HEK293T (cell line): Measurements from ENCODE around the gene NUP85.

Experiments used
- CTCF ChIA-PET: fragments of 350-600 bp; formaldehyde crosslinking; extraction: SDS; loops from one replicate; lab custom pipeline; 2021; ENCODE audit warnings: antibody characterized with exemption, inconsistent platforms; lab: Yijun Ruan, JAX
- POLR2A ChIA-PET: fragments of 350-600 bp; formaldehyde crosslinking; extraction: SDS; loops from one replicate; lab custom pipeline; 2020; ENCODE audit warnings: antibody characterized with exemption, inconsistent platforms; lab: Yijun Ruan, JAX
- DNase-seq: peaks from one replicate; pipeline ENCODE4 v3.0.0; 2012; ENCODE audit warnings: mixed read lengths; ENCODE audit errors: extremely low spot score
- ARNT ChIP-seq: fragments of 450-650 bp; IDR thresholded peaks from 2 replicates; pipeline ENCODE4 v1.6.1; 2017; ENCODE audit warnings: mild to moderate bottlenecking
- BHLHE40 ChIP-seq: fragments of 450-650 bp; IDR thresholded peaks from 2 replicates; pipeline ENCODE4 v1.6.1; 2016; ENCODE audit warnings: mild to moderate bottlenecking, moderate library complexity, borderline replicate concordance
- CTBP1 ChIP-seq: fragments of 450-650 bp; IDR thresholded peaks from 2 replicates; pipeline ENCODE4 v1.6.1; 2016; ENCODE audit warnings: borderline replicate concordance
- ELF4 ChIP-seq: fragments of 450-650 bp; IDR thresholded peaks from 2 replicates; pipeline ENCODE4 v1.6.1; 2017; ENCODE audit warnings: antibody characterized with exemption
- FOXA1 ChIP-seq: fragments of 450-650 bp; IDR thresholded peaks from 2 replicates; pipeline ENCODE4 v1.6.1; 2016; ENCODE audit warnings: mild to moderate bottlenecking
- FOXK2 ChIP-seq: fragments of 450-650 bp; IDR thresholded peaks from 2 replicates; pipeline ENCODE4 v1.6.1; 2016; ENCODE audit warnings: mild to moderate bottlenecking
- FOXM1 ChIP-seq: fragments of 450-650 bp; IDR thresholded peaks from 2 replicates; pipeline ENCODE4 v1.6.1; 2017; ENCODE audit warnings: mild to moderate bottlenecking, borderline replicate concordance
- HDGF ChIP-seq: fragments of 450-650 bp; IDR thresholded peaks from 2 replicates; pipeline ENCODE4 v1.6.1; 2017; ENCODE audit warnings: antibody characterized with exemption, borderline replicate concordance
- L3MBTL2 ChIP-seq: fragments of 450-650 bp; conservative IDR thresholded peaks from 2 replicates; pipeline ENCODE4 v1.6.1; 2016; ENCODE audit warnings: mild to moderate bottlenecking
- LEF1 ChIP-seq: fragments of 450-650 bp; IDR thresholded peaks from 2 replicates; pipeline ENCODE4 v1.6.1; 2017; ENCODE audit warnings: mild to moderate bottlenecking, borderline replicate concordance
- NFRKB ChIP-seq: fragments of 450-650 bp; IDR thresholded peaks from 2 replicates; pipeline ENCODE4 v1.6.1; 2016; ENCODE audit warnings: mild to moderate bottlenecking, moderate library complexity
- SP1 ChIP-seq: fragments of 450-650 bp; IDR thresholded peaks from 2 replicates; pipeline ENCODE4 v1.6.1; 2017
- SUZ12 ChIP-seq: fragments of 450-650 bp; IDR thresholded peaks from 2 replicates; pipeline ENCODE4 v1.6.1; 2016; ENCODE audit warnings: mild to moderate bottlenecking
- TARDBP ChIP-seq: fragments of 450-650 bp; IDR thresholded peaks from 2 replicates; pipeline ENCODE4 v1.6.1; 2016
- ZNF384 ChIP-seq: fragments of 450-650 bp; IDR thresholded peaks from 2 replicates; pipeline ENCODE4 v1.6.1; 2016
- TF ChIP-seq, protein P1 (sequence below): fragments of 450-650 bp; IDR thresholded peaks from 2 replicates; pipeline ENCODE4 v1.6.1; 2016

NUP85 gene

GRCh38 chr17:75227729-75228128 lies 22.2 kb downstream of the NUP85 start:
- TF ChIP-seq ZNF384, result no peak
- TF ChIP-seq ARNT, result no peak
- TF ChIP-seq FOXA1, result no peak
- TF ChIP-seq SUZ12, result no peak
- TF ChIP-seq TARDBP, result no peak
- no peak for TF ChIP-seq HDGF
- TF ChIP-seq L3MBTL2, result no peak
- TF ChIP-seq, protein P1, sequence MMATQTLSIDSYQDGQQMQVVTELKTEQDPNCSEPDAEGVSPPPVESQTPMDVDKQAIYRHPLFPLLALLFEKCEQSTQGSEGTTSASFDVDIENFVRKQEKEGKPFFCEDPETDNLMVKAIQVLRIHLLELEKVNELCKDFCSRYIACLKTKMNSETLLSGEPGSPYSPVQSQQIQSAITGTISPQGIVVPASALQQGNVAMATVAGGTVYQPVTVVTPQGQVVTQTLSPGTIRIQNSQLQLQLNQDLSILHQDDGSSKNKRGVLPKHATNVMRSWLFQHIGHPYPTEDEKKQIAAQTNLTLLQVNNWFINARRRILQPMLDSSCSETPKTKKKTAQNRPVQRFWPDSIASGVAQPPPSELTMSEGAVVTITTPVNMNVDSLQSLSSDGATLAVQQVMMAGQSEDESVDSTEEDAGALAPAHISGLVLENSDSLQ, result no peak
- TF ChIP-seq FOXM1, result no peak
- no peak for TF ChIP-seq BHLHE40
- TF ChIP-seq NFRKB, result no peak
- TF ChIP-seq SP1, result no peak
- TF ChIP-seq FOXK2, result no peak
- no peak for TF ChIP-seq ELF4
- TF ChIP-seq CTBP1, result no peak
- no peak for TF ChIP-seq LEF1
- ChIA-PET POLR2A (interaction anchor here (1.8 kb wide), 1 partner anchor 22 kb away, joined by 6 read pairs; the partner anchor contains the start of gene NUP85), CTCF (interaction anchor here (3.0 kb wide), 1 partner anchor 12 kb away, joined by 21 read pairs; no protein-coding TSS in a partner anchor)
- no peak for DNase-seq

DNA sequence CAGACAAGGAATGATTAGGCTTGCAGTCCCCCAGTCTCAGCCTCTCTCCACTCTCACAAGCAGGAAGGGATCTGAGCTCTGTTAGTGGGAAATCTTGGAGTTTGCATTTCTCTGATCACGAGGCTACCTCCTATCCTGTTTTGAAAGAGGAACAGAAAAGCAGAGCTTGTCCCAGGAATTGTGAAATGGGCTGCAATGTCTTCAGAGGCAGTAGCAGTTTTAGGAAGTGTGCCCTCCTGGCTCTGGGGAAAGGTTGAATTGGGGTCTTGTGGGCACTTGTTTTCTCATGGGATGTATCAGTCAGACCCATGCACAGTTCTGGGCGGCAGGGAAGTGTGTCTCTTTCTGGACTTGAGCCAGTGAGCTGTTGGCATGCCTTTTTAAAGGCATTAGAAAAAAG lies 22.8 kb downstream of the NUP85 start:
- POLR2A ChIA-PET, result interaction anchor here (1.3 to 1.8 kb wide), 2 partner anchors 10 to 23 kb away, joined by 4 to 6 read pairs; partner anchors contain the start of gene NUP85
- TF ChIP-seq ZNF384 (no peak), FOXK2 (no peak), NFRKB (no peak), TARDBP (no peak), ELF4 (no peak), L3MBTL2 (no peak), SUZ12 (no peak), FOXM1 (no peak), LEF1 (no peak), SP1 (no peak), HDGF (no peak)
- TF ChIP-seq, protein P1, result no peak
- no peak for DNase-seq
- CTCF ChIA-PET, result interaction anchor here (1.4 to 3.0 kb wide), 2 partner anchors 11 to 114 kb away, joined by 4 to 21 read pairs; no protein-coding TSS in a partner anchor

DNA sequence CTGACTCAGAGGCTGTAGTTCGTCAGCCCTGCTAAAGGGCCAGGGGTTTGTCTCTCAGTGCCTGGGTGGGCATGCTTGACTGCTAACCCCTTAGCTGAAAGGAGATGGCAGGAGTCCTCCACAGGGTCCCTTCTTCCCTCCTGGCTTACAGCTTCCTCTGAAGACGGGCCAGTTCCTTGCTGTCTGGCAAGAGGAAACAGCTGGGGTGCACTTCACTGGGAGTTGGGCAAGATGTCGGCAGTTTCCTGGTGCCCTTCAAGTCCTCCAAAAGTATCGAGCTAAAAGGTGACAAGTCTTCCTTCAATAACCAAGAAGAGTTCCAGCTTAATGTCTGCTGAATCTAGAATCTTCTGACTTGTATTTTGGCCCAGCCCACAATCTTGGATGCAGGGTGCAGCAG lies 23.4 kb downstream of the NUP85 start:
- ChIA-PET CTCF (interaction anchor here (0.6 to 3.0 kb wide), 4 partner anchors 11 to 115 kb away, joined by 3 to 21 read pairs (median 4); no protein-coding TSS in a partner anchor), POLR2A (interaction anchor here (0.9 to 1.8 kb wide), 3 partner anchors 10 to 33 kb away, joined by 3 to 6 read pairs (median 4); partner anchors contain the start of genes GGA3, MRPS7 and NUP85)
- TF ChIP-seq CTBP1, result no peak
- no peak for TF ChIP-seq FOXM1
- TF ChIP-seq ARNT, result no peak
- no peak for TF ChIP-seq HDGF
- no peak for TF ChIP-seq SP1
- TF ChIP-seq FOXA1, result no peak
- TF ChIP-seq, protein P1, result no peak
- TF ChIP-seq BHLHE40, result no peak
- no peak for TF ChIP-seq TARDBP
- TF ChIP-seq LEF1, result no peak
- TF ChIP-seq ELF4, result no peak
- no peak for TF ChIP-seq NFRKB
- TF ChIP-seq FOXK2, result no peak
- no peak for TF ChIP-seq ZNF384
- no peak for TF ChIP-seq SUZ12
- DNase-seq, result no peak

- ChIA-PET CTCF (no interaction called here), POLR2A (interaction anchor here (1.2 to 2.2 kb wide), 2 partner anchors 25 to 58 kb away, joined by 3 to 9 read pairs; partner anchors contain the start of genes NUP85 and SLC25A19)
- no peak for TF ChIP-seq LEF1
- no peak for TF ChIP-seq HDGF
- TF ChIP-seq FOXM1, result no peak
- no peak for TF ChIP-seq L3MBTL2
- TF ChIP-seq, protein P1, result no peak
- TF ChIP-seq CTBP1, result no peak
- TF ChIP-seq FOXA1, result no peak
- no peak for TF ChIP-seq NFRKB
- no peak for TF ChIP-seq SUZ12
- no peak for TF ChIP-seq ELF4
- no peak for TF ChIP-seq BHLHE40
- TF ChIP-seq FOXK2, result no peak
- no peak for TF ChIP-seq TARDBP
- TF ChIP-seq ARNT, result no peak
- no peak for TF ChIP-seq ZNF384
- no peak for TF ChIP-seq SP1
- no peak for DNase-seq
Measured at GRCh38 chr17:75231071-75231470, 25.6 kb downstream of the NUP85 start.

DNA sequence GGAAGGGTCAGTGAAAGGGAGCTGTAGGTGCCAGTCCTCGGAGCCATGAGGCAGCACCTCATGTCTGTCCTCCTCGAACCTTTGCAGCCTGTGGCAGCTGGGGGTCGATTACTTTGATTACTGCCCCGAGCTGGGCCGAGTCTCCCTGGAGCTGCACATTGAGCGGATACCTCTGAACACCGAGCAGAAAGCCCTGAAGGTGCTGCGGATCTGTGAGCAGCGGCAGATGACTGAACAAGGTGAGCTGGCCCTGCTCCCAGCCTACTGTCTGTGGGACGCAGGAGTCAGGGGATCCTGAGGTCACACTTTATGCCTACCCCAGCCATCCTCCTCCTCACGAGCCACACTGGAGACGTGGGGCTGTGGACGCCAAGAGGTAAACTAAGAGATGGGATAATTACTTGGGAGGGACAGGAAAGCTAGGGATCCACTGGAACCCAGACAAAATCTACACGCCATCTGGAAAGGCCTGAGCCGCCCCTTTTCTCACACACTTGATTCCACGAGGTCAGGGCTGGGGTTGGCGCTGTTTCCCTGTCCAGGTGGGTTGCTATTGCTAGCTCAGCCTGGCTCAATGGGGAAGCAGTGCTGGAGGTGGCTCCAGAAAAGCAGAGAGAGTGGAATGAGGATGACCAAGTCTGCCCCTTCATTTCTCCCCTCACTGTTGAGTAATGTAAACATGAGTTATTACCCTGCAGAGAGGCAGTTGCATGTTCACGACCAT lies 26.4 kb downstream of the NUP85 start:
- DNase-seq, result no peak
- TF ChIP-seq CTBP1, result no peak
- TF ChIP-seq HDGF, result no peak
- TF ChIP-seq ARNT, result no peak
- no peak for TF ChIP-seq NFRKB
- no peak for TF ChIP-seq SP1
- TF ChIP-seq TARDBP, result no peak
- no peak for TF ChIP-seq ELF4
- TF ChIP-seq SUZ12, result no peak
- no peak for TF ChIP-seq L3MBTL2
- TF ChIP-seq BHLHE40, result no peak
- no peak for TF ChIP-seq LEF1
- no peak for TF ChIP-seq FOXA1
- TF ChIP-seq, protein P1, result no peak
- TF ChIP-seq FOXK2, result no peak
- no peak for TF ChIP-seq FOXM1
- ChIA-PET POLR2A (interaction anchor here (1.2 to 2.2 kb wide), 2 partner anchors 26 to 57 kb away, joined by 3 to 9 read pairs; partner anchors contain the start of genes NUP85 and SLC25A19), CTCF (interaction anchor here (0.7 kb wide), 2 partner anchors 9 to 356 kb away, joined by 3 to 4 read pairs; no protein-coding TSS in a partner anchor)
